GM18951 (cell line): ENCODE results near the gene CCDC51.
"Not testable (repeated sequence)": the region's sequence is repeated elsewhere in the genome, so short reads cannot be mapped to it uniquely, and the experiment has no call there.

Source experiments
- POLR2A ChIP-seq: IDR thresholded peaks from 4 replicates; pipeline ENCODE4 v1.6.1; 2011; ENCODE audit warnings: mild to moderate bottlenecking; ENCODE audit not compliant: insufficient read length, insufficient read depth; ENCODE audit errors: extremely low read depth
- in situ Hi-C: fragments of 300-500 bp; cut with MboI; formaldehyde crosslinking; loops from one replicate; pipeline ENCODE4 v1.12.0; 2022; ENCODE audit warnings: low sequenced_read_pairs, mixed read lengths, inconsistent platforms; ENCODE audit not compliant: unreplicated experiment

CCDC51 gene

DNA sequence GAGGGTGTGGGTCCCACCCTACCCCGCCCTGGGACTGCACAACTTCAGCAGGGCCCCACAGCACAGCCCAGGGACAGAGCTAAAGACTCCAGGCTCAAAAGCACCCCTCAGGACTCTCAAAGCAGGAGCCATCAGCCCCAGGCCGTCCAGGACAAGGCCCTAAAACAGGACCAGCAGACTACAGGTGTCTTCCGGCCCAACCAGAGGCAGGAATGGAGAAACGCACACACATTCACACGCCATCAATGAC lies 32.7 kb upstream of the CCDC51 start:
- no peak for TF ChIP-seq POLR2A
- in situ Hi-C loops = no loop called here

DNA sequence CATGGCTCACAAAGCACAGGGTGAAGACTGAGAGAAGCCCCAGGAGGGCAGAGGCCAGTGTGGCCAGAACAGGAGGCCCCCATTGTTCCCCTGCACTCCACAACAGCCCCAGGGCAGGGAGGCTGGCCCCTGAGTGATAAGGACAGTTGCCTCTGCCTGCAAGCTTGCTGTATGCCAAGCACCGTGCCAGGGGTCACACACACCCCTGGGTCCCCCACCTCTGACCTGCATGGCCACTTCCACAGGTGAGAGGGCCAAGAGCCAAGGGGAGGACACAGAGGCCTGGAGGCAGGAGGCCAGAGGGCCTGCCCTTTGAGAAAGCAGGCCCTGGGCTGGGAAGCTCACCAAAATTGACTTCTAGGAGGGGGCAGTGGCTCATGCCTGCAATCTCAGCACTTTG lies 30.4 kb upstream of the CCDC51 start:
- no peak for TF ChIP-seq POLR2A
- in situ Hi-C loops = no loop called here

GRCh38 chr3:48469046-48469915 lies 29.4 kb upstream of the CCDC51 start:
- in situ Hi-C loops = no loop called here
- TF ChIP-seq POLR2A = peak; percentile 31

GRCh38 chr3:48468329-48468731 lies 28.4 kb upstream of the CCDC51 start:
- TF ChIP-seq POLR2A = peak; percentile 11
- in situ Hi-C loops = no loop called here

DNA sequence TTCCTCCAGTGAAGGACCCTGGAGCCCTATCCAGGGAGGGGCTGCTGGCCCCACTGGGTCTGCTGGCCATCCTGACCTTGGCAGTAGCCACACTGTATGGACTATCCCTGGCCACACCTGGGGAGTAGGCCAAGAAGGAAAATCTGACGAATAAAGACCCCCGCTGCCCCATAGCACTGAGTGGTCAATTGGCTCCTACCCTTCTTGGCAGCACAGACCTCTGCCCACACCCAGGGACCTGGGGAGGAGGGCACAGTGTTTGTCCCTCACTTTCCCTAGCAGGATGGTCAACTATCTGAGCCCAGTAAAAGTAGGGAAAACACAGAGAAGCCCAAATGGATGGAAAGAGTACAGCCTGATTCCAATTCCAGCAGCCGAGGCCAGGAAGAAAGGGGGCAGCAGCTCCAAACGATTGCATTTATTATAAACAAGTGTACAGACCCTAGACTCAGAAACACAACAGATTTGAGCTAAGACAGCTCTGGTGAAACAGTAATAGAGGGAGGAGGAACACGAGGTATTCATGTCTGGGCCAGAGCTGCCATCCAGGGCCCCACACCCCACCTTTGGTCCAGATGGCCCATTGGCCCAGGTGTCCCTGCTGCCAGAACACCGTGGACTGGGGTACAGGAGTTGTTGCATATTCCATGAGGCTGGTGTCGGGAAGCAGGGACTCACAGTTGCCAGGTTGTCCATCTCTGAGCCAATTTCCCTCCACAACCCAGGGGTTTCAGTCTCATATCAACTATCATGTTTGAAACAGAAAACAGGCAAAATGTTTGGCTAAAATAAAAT lies 27.8 kb upstream of the CCDC51 start:
- in situ Hi-C loops = no loop called here
- TF ChIP-seq POLR2A = peak; percentile 40

DNA sequence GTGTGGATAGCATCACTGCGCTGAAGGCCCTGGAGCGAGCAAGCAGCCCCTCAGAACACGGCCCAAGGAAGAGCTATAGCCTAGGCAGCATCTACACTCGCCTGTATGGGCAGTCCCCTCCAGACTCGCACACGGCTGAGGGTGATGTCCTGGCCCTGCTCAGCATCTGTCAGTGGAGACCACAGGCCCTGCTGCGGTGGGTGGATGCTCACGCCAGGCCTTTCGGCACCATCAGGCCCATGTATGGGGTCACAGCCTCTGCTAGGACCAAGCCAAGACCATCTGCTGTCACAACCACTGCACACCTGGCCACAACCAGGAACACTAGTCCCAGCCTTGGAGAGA lies 27.2 kb upstream of the CCDC51 start:
- in situ Hi-C loops = no loop called here
- TF ChIP-seq POLR2A = no peak

- TF ChIP-seq POLR2A = no peak
- in situ Hi-C loops = no loop called here
These were observed 26.6 kb upstream of the CCDC51 start for GRCh38 chr3:48466386-48467109.

GRCh38 chr3:48465531-48466378 lies 25.8 kb upstream of the CCDC51 start:
- in situ Hi-C loops = no loop called here
- TF ChIP-seq POLR2A = peak; percentile 98

- in situ Hi-C loops = no loop called here
- TF ChIP-seq POLR2A = no peak
These were observed 25.3 kb upstream of the CCDC51 start for GRCh38 chr3:48465237-48465530.

DNA sequence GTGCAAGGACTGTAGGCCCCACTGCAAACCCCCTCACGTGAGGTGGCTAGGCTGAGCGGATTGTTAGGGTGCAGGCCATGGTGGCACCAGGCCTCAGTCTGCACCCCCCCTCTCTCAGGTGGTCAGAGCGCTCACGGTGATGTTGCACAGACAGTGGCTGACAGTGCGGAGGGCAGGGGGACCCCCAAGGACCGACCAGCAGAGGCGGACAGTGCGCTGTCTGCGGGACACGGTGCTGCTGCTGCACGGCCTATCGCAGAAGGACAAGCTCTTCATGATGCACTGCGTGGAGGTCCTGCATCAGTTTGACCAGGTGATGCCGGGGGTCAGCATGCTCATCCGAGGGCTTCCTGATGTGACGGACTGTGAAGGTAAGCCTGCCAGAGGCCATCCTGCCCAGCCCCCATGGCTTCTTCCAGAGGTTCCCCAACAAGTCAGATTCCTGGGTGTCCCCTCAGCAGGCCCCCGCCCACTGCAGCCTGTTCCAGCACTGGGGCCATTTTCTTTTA lies 24.8 kb upstream of the CCDC51 start:
- in situ Hi-C loops = no loop called here
- TF ChIP-seq POLR2A = no peak

- no peak for TF ChIP-seq POLR2A
- in situ Hi-C loops = no loop called here
These were observed 23.8 kb upstream of the CCDC51 start for GRCh38 chr3:48463703-48464102.

DNA sequence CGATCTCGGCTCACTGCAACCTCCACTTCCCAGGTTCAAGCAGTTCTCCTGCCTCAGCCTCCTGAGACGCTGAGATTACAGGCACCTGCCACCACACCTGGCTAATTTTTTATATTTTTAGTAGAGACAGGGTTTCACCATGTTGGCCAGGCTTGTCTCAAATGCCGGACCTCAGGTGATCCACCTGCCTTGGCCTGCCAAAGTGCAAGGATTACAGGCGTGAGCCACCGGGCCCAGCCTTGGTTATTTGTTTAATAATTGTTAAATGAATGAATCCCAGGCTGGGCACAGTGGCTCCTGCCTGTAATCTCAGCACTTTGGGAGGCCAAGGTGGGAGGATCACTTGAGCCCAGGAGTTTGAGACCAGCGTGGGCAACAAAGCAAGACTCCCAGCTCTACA lies 21.8 kb upstream of the CCDC51 start:
- in situ Hi-C loops = not testable (repeated sequence)

GRCh38 chr3:48460517-48460902 lies 20.6 kb upstream of the CCDC51 start:
- no peak for TF ChIP-seq POLR2A
- in situ Hi-C loops = no loop called here
